Measurements from ENCODE around the gene NDST1.

DNA sequence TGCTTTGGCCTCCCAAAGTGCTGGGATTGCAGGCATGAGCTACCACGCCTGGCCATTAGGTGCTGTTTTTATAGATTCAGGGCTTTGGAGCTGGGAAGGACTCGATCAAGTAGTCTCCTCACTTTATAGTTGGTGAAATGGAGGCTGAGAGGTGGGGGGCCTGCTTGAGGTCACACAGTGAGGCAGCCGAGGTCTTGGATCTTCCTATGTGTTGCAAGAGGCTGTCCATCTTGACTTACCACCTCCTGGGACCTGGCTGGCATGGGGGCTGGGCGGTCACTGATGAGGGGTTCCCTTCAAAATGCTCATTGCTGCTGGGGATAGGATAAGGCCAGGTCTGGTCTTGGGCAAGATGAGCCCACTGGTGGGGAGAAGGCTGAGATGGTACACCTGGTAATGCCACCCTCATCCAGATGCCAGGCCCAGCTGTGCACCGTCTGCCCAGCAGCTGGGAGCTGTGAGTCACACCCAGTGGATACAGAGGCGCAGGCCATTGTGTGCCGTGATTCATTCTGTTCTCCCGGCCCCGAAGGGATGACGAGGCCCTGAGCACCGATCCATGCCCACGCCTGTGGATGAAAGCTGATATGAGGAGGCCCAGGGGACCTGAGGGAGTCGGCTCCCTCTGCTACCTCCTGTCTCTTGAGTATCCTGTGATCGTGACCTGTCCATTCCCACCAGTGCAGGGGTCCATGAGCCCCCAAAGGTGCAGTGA is 10.5 kb upstream of the NDST1 start:
- TF ChIP-seq EP300 (IDR thresholded peaks at IDR 0.05; ENCODE audit: low read depth) = no peak
- no peak for TF ChIP-seq CTCF (IDR thresholded peaks at IDR 0.05)
- peak in 2 of 3 donors; percentile 33 to 61 for TF ChIP-seq POLR2AphosphoS5 (IDR thresholded peaks at IDR 0.05)

All from transverse colon (tissue), 4 donors.